GM21737 (cell line): ENCODE results near the gene PLEKHM3.

Experiments used
- ATAC-seq: cut with Tn5 transposase; IDR thresholded peaks from one replicate; pipeline ENCODE4 v1.9.1; 2021; ENCODE audit warnings: mild to moderate bottlenecking, moderate library complexity; ENCODE audit not compliant: unreplicated experiment

Gene PLEKHM3

DNA sequence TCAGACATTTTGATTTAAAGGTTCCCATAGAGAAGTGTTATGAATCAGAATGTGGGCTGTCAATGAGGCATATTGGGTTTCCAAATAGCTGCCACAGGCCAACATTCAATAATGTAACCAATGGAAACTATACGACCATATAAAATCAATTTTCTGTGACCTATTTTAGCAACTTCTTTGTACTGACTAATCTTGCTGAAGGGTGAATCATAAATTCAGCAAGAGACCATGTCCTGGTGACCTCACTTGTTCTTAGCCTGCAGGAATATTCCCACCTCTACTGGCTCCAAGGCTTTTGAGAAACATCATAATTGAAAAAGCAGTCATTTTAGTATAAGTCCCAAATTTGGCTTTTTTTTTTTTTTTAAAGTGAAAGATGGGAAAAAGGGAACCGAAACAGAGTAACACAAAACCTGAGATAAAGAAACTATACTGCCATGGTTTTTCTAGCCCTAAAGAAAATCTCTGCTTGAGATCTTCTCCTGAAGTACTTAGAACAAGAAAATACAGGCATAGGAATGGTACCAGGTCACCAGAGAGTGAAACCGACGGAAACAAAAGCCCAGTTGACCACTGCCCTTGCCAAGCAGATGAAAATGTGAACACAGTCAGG lies 32.1 kb downstream of the PLEKHM3 start:
- ATAC-seq, result no peak

DNA sequence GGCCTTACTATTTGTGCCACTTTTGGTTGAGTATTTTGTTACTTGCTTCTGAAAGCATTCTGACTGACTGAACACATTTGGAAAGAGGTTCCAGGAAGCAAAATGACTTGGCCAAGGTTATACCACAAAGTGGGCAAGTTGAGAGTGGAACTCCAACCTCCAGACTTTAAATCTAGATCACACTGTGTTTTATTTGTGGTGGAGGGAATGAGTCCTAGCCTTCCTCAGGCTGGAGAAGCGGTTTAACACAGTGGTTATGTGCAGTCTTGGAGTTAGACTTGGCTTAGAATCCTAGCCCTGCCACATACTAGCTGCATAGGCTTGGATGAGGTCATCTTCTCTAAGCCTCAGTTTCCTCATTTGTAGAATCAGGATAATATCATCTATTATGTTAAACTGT lies 33.4 kb downstream of the PLEKHM3 start:
- ATAC-seq, result no peak

DNA sequence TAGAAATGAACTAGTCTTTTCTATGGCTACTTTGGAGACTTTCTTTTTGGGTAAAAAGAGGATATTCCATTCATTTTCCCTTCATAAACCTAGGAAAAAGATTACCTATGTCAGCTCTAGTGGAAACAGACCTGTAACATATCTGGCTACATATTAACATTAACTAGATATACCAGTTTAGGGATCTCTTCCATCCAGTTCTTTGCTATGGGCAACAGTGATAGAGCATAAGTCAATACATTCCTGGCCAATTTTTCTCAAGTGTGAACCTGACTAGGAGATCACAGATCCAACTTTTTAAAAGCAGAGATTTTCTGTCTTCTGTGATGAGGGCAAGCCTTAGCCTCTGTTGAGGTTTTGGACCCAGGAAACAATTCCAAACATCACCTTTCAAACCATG lies 34.5 kb downstream of the PLEKHM3 start:
- no peak for ATAC-seq

DNA sequence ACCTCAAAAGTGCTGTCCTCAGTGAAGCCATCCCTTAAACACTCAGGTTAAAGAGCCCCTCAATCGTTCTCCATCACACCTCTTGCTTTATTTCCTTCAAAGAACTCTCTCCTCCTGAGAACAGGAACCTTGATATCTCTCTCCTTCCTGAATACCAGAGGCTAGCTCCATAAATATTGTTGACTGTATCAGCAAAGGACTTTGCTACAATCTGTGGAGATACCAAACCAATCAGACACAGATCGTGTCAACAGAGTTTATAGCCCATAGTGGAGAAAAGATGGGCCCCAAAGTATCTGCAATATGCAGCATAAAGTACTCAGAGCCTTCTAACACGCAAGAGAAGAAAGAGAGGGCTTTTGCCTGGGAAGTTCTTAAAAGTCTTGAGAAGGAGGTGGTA lies 36.4 kb downstream of the PLEKHM3 start:
- ATAC-seq, result no peak

DNA sequence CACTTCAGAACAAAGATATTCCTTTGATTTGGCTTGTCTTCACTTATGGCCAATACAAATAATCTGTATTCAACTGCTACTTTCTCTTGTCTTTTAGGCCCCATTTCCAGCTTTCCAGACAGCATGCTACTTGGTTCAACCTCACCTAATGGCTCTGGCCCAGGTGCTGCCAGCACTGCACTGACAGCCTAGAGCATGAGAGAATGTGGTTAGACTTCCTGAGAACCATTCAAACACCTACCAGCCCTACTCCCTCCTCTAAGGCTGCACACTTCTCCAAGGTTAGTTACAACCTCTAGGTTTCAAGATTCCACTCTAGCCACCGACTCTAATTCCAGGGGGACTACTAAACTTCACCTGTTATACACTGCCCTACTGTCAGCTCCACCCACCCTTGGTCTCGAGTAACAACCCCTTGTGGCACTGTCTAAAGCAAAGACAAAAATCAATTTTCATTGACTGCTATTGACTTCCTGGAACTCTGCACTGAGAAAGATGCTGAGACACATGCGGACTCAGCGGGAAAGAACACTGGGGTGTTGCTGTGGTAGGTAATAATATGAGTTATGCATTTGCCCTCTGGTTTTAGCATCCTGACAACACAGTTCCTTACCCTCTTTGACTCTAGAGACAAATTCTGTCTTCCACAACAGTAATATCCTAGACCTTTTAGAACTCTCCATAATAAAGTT lies 38.2 kb downstream of the PLEKHM3 start:
- no peak for ATAC-seq

DNA sequence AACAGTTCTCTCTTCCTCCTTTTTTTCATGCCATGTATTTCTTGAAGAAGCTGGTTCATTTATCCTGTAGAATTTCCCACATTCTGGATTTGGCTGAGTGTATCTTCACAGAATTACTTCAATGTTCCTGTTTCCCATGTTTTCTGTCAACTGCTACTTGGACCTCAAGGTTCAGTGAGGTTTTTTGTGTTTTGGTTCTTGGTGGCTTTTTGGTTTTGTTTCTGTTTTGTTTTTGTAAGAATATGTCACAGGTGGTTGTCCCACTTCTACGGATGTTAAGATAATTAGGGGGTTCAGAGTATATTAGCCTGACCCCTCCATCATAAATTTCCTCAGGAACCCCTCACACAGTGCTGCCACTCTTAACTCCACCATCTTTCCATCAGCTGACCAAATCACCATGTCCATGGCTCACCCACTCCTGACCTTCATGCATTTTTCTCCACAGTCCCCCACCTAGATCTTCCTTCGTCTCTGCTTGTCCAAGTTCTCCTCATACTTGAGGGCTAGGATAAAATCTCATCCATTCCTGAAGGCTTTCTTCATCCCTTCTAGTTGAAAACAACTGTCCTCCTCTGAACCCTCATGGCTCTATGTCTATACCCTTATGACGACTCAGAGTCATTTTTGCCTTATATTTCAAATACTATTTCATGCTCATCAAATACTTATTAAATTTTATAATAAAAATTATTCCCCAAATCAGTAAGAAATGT lies 40.4 kb downstream of the PLEKHM3 start:
- ATAC-seq, result no peak

DNA sequence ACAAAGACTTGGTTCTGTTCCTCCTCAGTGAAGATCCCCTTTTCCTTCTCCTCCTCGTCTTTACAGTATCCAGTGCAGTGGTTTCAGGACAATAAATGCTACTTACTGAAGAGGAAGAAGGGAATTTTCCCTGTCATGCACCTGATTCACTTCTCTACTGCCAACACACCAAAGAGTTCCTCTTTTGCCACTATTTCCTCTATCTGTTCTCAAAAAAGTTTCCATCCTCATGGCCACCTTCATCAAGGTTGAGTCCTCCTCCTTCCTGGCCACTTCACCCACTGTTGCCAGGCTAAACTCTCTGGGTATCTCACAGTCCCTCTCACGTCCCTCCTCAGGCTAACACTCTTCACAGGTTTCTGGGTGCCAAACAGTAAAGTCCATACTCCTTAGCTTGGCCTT lies 41.7 kb downstream of the PLEKHM3 start:
- peak; percentile 71 for ATAC-seq

DNA sequence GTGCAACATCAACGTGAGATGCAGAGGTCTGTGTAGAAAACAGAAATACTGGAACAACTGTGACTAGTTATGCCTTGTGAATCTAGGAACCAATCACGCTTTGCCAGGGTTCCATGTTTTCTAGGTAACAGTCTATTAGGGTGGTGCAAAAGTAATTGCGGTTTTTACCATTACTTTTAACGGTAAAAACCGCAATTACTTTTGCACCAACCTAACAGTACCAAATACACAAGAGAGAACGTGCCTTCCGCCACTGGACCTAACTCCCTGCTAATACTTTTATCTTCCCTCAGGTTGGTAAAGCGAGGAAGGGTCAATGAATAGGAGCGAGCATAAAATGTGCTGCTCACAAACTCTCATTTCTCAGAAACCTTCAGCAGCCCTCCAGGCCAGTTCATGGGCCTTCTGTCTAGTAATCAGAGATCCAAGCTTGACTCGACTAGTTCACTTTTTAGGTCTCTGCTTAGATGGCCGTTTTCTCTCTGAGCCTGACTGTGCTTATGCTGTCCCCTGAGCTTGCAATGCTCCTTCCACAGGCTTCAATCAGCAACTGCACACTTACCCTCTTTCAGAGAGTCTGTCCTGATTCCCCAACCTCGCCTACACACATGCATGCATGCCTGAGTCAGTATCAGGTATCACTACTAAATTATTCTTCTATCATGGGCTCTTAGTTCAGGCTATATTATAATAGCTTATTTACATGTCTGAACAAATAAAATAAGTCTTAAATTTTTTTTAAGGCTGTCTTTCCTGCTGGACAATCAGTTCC lies 47.0 kb downstream of the PLEKHM3 start:
- no peak for ATAC-seq

DNA sequence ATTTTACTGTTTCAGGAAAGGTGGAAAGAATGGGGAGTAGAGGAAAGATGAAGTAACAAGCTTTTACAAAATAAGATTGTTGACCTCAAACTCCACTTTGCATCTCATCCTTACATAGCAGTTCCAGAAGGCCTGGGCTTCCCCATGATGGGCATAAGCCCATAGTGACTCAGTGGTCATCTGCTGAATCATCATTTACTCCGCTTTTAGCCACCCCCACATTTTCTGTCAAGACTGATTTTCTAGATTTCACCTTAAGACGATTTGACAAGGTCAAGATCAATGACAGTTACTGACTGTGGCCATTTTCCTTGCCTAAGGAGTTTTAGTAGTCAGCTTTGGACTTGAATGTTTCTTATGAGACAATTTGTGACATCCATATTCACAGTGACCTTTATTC lies 49.4 kb downstream of the PLEKHM3 start:
- ATAC-seq, result no peak

DNA sequence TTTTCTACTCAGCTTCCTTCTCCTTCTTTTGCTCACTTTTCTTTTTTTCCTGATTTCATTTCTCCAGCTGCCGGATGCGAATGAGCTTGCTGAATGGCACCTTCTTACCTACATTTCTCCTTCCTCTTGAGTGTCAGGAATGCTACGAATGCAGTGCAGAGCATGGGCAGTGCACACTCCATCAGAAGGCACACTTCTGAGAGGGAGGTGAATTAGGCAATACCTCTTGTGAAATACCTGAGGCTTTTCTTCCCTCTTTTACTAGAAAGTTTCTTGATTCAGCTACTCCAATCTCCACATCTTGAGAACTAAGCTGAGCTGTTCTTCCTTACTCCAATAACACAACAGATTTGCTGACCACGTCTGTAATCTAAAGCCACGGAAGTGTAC lies 51.1 kb downstream of the PLEKHM3 start:
- ATAC-seq, result no peak

DNA sequence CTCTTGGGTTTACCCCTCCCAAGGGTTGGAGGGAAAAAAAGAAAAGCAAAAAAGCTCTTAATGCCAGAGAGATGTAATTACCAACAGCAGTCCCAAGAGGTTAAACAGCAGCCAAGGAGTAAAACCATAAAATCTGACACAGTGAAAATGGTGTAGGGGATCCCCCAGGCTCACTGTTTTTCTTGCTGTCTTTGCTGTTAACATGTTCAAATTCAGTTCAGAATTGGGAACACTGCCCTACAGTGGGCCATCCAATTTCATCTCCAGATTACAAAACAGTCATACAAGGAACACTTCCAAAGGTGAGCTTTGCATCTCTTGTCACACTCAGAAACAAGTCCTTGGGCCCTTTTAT lies 54.5 kb downstream of the PLEKHM3 start:
- no peak for ATAC-seq

DNA sequence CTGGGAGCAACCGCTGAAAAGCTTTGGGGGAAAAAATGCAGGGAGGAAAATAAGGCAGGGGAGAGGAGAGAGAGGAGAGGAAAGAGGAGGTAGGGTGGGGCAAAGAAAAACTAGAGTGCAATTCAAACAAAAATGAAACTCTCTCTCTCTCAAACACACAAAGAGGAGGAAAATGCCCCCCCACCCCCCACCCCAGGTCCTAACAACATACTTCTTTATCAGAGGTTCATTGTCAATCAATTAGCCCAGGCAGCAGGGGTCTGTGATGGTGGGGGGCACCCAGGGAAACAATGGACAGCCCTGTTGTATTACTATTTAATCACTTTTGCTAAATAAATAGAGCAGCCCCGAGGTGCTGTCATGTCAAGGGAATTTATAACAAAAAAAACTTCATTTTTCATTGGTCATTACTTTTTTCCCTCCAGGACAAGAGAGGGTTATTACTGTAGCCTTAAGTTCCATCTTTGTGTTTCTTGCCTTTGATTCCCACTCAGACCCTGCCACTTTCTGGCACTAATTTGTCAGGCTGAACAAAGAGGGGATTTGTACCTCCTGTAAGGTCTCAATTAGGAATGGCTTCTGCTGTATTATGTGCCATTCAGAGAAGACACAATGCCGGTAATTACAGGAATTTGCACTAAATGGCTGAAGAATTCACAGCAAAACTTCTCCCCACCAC lies 55.0 kb downstream of the PLEKHM3 start:
- ATAC-seq, result no peak

DNA sequence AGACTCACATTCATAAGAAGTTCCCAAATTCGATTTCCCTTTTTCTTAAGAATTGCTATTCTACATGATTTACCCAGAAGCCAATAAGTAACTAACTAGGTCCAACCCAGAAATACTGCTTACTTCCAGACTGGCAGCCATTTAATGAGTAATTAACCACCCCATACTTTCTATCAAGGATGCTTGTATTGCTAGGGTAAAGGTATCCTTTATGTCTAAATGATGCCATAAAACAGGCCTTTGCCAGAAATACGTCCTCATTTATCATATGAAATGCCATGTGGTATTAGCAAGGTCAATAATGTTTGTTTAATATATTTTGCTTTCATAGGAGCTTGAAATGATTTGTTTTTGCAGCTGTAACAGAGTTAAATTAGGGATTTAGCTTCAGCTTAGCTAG lies 56.1 kb downstream of the PLEKHM3 start:
- ATAC-seq, result no peak

DNA sequence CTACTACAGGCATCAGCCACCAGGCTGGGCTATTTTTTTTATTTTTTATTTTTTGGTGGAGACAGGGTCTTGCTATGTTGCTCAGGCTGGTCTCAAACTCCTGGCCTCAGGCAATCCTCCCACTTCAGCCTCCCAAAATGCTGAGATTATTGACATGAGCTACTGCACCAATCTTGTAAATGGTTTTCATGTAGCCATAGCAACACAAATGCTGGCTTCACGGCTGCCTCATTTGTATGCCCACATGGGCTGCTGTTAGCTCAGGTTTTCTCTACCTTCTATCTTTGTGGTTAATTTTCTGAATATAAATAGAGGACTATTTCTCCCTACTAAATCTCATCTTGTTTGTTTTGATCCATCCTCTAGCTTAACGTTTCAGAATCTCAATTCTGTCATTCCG lies 58.2 kb downstream of the PLEKHM3 start:
- no peak for ATAC-seq

DNA sequence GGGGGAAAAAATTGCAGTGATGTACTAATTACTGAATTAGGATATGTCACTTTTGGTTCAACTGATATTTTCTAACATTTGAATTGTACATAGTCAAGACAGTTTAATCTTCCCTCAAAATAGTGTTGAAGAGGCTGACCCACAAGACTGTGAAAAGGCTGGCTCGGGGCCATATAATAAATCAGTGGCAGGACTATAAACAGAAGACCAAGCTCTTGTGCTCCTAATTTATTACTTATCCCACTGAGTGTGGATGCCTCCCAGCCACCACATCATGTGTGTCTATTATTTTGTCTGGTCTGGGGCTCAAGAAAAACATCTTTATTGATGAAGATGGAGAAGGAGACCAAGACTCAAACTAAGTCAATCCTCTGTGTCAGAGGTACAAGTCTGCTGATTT lies 64.4 kb downstream of the PLEKHM3 start:
- ATAC-seq, result no peak

DNA sequence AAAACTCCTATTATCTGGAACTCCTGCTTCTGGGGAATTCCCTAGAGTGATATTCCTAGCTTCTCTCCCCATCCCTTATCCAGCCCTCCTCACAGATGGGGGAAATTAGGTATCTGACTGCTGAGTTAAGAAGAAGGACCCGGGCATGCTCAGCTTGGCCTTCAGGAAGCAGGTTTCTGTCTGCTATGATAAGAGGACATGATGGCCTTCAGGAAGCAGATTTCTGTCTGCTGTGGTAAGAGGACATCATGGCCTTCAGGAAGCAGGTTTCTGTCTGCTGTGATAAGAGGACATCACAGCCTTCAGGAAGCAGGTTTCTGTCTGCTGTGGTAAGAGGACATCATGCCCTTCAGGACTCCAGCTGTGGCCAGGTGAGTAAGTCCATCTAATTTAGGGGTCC lies 65.2 kb downstream of the PLEKHM3 start:
- no peak for ATAC-seq

DNA sequence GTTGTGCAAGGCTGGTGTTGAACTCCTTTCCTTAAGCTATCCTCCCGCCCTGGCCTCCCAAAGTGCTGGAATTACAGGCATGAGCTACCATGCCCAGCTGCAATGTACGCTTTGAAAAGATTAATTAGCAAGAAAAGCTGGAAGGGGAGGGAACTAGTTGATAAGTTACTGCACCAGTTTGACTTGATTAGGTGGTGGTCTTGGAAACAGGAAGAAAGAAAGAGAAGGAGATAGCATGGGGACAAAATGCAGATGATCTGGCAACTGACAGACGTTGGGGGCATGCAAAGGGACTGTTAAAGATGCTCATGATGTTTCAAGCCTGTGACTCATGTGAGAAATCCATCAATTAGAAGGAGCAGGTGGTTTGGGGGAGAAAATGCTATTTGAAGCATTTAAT lies 68.6 kb downstream of the PLEKHM3 start:
- ATAC-seq, result no peak

DNA sequence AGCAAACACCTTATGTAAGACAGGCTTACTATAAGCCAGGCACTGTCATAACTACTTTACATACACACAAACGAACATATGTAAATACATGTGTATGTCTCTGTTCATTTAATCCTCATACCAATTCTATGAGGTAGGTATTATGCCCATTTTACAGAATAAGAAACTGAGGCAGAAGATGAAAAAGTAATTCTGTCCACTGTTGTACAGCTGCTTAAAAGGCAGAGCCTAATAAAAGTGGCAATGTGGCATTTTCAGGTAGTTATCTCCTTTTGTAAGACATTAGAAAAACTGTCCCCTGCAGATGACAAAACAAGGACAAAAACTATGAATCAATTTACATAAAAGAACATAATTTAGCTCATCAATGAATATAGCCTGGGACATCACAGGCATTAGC lies 69.9 kb downstream of the PLEKHM3 start:
- no peak for ATAC-seq

DNA sequence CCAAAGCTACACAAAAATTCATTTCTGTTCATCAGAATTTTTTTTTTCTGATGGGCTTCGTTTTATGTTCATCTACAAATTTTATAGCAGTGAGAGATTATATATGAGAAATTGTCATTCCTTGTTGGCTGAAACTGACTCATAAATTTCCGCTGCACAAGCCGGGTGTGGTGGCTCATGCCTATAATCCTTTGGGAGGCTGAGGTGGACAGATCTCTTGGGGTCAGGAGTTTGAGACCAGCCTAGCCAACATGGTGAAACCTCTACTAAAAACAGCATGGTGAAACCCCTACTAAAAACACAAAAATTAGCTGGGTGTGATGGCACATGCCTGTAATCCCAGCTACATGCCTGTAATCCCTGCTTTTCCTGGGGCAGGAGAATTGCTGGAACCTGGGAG lies 72.0 kb downstream of the PLEKHM3 start:
- no peak for ATAC-seq

DNA sequence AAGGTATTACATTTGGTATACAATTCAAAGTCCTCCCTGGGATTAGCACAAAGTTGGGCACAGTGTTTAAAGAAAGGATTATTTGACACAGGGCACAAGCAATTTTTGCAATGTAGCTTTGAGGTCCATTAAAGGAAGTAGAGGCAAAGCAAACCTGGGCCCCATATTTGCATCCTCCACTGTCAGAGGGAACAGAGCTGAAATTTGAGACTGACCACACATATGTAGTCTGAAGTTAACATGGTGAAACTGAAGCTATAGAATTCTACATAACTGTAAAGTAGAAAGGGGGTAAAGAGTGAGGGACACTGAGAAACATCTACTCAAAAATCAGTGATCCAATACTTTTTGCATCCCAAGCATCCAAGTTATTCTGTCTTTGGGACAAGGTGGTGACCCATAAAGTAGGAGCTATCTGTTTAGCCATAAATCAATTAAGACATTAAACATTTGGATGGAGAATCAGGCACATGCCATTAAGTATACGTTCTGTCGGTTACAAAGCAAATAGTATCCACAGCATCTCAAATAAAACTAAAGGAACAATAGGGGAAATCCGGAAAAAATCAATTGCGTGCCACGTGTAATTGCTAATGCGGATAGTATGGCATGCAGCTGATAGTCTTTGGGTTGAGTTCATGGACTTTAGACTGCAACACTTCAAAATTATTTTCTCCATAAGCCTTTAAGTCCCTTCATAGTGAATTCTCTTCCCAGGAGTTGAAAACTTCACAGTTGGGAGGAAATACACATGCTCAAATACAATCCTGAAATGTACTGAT lies 72.6 kb downstream of the PLEKHM3 start:
- no peak for ATAC-seq
